NCI-H187 (cell line): ENCODE results near the gene ZFP69.

Experiments used
- DNase-seq, 2 experiments: peaks; one replicate each; lab custom pipeline; 2025; lab: John Stamatoyannopoulos, UW

ZFP69 gene

DNA sequence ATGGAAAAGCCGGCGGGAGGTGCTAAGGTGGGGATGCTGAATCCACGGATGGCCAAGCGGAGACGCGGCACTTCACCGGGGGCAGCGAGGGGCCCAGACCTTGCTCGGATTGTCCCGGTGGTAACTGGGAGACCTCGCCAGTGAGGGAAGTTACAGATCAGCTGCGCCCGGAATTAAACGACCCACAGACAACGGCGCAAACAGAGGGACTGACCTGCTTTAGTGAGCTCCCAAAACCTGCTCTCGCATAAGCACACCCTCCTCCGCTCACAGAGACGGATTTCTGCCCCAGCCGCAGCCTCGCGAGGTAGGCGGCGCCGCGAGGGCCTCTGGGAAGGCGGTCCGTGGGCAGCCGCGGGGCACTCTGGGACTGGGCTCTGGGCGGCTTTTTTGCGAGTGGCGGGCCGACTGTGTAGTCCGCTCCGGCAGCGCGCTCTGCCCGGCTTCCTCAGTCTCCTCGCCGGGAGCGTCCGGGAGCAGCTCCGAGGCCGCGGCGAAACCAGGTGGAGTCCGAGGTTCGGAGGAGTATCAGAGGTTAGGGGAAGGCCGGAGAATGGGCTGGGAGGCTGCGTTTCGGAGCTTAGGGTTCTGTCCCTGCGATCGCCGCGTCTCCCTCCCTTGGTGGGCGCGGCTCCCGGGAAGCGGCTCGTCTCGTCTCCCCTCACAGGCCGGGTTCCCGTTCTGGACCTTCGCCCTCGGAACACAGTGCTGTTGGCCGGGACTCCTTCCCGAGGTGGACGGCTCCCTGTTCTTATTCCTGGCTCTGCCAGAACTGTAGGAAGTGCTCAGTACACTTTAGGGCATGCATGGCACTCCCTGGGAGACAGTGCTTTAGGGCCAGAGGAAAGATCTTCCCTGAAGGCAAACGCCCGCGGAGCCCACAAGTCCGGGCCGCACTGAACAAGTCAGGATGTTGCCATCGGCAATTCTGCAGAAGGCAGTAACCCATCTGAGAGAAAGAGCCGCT is 31.6 kb downstream of the ZFP69 start, which contains the start of gene EXO5:
Gene EXO5 (plus strand): TSS at position 393 of the 967 bp plus-strand sequence. CDS start 5,778 bp downstream, outside the sequence.
- DNase-seq: peak; percentile 24 to 54

DNA sequence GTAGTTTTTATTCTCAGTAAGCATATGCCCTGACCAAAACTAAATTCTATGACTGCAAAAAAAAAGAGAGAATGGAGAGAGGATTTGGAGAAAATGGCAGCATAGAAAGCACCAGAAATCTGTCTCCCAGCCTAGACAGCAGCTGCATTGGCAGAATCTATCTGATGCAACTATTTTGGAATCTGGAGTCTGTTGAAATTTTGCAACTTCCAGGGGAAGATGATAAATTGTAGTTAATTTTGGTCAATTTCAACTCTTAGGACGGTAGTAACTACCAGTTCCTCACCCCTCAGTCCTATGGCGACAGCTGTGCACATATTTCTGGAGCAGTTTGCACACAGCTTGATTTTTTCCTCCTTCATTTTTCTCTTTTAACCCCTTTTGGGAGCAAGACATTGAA is 42.4 kb downstream of the ZFP69 start:
- no peak for DNase-seq

DNA sequence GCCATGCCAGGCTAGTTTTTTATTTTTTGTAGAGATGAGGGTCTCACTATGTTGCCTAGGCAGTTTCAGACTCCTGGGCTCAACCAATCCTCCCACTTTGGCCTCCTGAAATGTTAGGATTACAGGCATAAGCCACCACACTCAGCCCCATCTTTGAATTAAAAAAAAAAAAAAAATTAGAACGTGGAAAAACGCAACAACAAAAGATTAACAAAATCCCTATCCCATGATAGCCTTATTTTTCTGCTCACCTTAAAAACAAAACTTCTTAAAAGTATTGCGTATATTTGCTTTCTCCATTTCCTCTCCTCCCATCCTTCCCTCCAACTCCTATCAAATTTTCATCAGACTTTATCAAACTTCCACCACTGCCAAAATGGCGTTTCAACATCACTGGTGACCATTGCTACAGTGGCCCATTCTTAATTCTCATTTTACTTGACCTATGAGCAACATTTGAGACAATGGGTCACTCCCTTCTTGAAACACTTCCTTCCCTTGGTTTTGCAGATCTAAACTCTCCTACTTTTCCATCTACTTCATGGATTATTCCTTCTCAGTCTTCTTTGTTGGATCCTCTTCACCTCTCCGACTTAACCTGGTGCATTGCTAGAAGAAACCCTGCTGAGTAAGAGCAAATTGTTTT is 53.8 kb downstream of the ZFP69 start:
- DNase-seq: no peak

DNA sequence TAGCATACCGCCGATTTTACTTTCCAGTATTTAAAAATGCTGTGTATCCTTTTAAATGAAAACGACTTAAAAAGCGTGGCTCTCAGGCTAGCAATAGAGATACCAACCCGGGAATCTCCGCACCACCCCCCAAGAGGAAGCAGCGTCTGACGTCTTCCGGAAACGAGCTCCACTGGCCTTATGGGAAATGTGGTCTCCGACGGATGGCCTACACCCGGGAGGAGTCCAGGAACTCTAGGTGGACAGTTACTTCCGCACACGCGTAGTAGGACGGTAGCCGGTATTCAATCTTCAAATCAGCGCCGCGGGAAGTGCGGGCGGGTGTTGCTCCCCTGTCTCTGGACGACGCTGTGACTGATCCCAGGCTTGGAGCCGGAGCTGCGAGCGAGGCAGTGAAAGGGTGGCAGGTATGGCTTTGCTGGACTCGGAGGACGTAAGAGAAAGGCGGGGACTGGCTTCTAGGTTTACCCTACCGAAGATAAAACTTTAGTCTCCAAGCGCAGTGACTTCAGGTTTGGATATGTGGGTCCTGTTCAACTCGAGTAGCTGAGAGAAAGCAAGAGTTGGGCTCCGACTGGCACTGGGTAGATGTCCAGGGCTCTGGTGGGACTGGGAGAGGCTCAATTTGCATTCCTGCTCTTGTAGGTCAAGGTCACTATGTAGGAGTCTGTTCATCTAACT is 54.4 kb downstream of the ZFP69 start, which contains the start of gene ZNF684:
Gene ZNF684 (plus strand): TSS at position 257 of the 681 bp plus-strand sequence. CDS start 1,530 bp downstream, outside the sequence.
- DNase-seq: peak; percentile 59 to 73

DNA sequence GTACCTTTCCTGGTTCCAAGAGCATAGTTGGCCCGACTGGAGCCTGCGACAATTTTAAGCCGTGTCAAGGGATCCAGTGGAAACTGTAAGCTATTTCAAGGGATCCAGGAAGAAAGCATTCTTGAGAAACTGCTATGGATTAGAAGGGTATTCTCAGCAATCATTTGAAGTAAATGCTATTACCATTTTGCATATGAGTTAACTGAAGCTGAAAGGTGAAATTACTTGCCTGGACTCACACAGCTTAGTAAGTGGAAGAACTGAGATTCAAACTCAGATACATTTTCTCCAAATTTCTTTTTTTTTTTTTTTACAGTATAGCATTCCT is 54.9 kb downstream of the ZFP69 start:
- DNase-seq: no peak

DNA sequence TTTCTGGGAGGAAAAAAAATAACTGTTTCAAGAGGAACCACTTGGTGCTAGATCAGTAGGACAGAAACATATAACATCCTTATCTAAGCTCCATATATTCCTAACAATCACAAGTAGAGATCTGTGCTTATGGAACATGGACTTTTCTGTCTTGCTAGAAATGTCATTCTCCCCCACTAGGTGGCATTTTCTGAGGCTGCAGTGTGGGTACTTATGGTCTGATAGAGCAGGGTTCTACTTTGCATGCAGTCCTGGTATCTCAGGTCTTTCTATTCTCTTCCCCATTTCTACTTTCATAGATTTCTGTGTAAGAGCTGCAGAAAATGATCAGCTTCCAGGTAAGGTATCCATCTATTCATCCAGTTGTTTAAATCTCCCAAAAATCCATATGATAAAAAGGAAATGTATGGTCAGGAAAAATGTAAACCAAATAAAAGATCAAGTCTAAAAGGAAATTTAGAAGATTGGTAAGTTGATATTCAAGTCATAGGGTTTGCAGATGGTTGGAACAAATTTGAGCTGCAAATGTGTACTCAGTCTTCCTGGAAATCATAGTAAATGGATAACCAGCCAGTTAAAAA is 55.8 kb downstream of the ZFP69 start:
- DNase-seq: peak in 1 of 2 experiments; percentile 10

DNA sequence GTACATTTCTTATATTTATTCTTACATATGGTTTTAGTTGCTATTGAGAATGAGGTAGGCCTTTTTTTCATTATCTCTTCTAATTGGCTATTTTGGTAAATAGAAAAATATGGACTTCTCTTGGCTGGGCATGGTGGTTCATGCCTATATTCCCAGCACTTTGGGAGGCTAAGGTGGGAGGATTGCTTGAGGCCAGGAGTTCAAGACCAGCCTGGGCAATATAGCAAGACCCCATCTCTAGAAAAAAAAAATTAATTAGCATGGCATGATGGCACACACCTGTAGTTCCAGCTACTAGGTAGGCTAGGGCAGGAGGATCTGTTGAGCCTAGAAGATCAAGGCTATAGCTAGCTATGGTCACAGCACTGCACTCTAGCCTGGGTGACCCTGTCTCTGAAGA is 57.5 kb downstream of the ZFP69 start:
- no peak for DNase-seq

DNA sequence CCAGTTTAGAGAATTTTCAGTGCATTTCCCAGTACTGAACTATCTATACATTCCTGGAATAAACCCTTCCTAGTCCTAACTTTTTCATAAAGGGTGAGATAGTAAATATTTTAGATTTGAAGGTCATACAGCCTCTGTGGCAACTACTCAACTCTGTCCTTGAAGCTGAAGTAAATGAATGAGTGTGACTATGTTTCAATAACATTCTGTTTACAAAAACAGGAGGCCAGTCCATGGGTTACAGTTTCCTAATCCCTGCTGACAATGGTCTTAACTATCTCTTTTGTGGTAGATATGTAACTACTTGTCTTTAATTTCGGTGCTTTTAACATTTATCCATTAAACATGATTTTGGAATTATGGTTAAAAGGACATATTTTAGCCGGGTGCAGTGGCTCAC is 58.6 kb downstream of the ZFP69 start:
- no peak for DNase-seq

DNA sequence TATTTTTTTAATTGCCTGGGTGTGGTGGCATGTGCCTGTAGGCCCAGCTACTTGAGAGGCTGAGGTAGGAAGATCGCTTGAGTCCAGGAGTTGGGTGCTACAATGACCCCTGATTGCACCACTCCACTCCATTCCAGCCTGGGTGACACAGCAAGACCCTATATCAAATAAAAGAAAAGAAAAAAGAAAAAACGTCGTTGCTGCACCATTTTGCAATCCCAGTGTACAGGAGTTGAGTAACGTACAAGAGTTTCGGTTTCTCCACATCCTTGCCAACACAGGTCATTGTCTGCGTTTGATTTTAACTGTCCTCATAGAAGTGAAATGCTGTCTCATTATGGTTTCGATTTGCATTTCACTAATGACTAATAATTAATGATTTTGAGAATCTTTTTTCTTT is 62.2 kb downstream of the ZFP69 start:
- DNase-seq: no peak
